ENCODE data around the gene FTO. TPM values are rescaled to one million over a fixed set of nuclear protein-coding genes. Genes with fewer than 3 reads are reported as not detected.

The FTO gene
- total RNA-seq, 1 donor from 2014 or later = 110 TPM

DNA sequence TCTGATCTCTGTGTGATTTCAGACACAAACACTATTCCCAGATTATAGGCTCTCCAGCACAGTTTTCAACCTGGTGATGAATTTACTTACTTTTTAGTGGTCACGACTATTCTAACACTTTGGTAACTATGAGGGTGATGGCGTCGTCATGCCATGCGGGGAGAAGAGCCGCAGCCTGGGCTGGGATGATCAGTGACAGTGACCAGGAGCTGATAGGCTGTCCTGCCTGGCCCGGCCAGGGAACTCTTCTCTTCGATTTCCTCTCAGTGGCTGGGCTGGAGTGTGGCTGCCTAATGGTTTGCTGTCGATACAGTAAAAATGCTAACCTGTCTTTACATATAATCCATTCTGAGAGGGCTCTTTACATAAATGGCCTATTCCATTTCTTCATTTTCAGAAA is 469.5 kb downstream of the FTO start:
- H3K4me1 ChIP-seq = peaks cover 46% of the 10 kb centered on the region

DNA sequence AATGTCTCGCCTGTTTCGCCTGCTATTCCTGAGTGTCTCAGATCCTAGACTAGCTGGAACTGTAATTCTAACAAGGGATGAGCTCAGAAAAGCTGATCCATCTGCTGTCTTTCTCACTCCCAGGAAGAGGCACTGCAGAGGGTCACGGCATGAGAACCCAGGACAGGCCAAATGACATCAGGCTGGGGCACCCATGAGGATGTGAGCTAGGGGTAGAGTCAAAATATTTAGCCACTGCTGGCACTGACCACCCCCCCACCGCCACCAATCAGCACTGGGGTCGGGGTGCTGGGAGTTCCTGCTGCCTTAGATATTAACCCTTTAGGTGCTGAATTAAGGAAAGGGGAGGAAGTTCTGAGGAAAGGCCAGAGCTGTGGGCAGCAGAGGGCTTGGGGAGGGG is 470.2 kb downstream of the FTO start:
- Mint-ChIP-seq H3K4me3 (no peak overlapping the region), H3K4me1 (peaks cover 73% of the 10 kb centered on the region), H3K9me3 (no peaks in the 10 kb centered on the region), H3K36me3 (no peaks in the 10 kb centered on the region), H3K27ac (no peak overlapping the region), H3K27me3 (ENCODE audit: insufficient read depth, low read depth) (peaks cover 5% of the 10 kb centered on the region)
- DNase-seq (ENCODE audit: low spot score) = peak; percentile 12
- Histone ChIP-seq H3K9me3 (ENCODE audit: low read depth) (no peaks in the 10 kb centered on the region), H3F3A (ENCODE audit: low read depth) (no peaks in the 10 kb centered on the region), H3K9ac (no peak overlapping the region), H3K4me3 (no peak overlapping the region), H3K79me2 (ENCODE audit: low read depth) (no peaks in the 10 kb centered on the region), H3K36me3 (no peaks in the 10 kb centered on the region), H2AFZ (replicated peaks) (no peak overlapping the region), H3K27ac (no peak overlapping the region), H3K4me1 (peaks cover 52% of the 10 kb centered on the region), H4K20me1 (ENCODE audit: low read depth) (no peaks in the 10 kb centered on the region), H3K27me3 (peaks cover 14% of the 10 kb centered on the region), H3K4me2 (no peak overlapping the region)
- TF ChIP-seq, protein P1, sequence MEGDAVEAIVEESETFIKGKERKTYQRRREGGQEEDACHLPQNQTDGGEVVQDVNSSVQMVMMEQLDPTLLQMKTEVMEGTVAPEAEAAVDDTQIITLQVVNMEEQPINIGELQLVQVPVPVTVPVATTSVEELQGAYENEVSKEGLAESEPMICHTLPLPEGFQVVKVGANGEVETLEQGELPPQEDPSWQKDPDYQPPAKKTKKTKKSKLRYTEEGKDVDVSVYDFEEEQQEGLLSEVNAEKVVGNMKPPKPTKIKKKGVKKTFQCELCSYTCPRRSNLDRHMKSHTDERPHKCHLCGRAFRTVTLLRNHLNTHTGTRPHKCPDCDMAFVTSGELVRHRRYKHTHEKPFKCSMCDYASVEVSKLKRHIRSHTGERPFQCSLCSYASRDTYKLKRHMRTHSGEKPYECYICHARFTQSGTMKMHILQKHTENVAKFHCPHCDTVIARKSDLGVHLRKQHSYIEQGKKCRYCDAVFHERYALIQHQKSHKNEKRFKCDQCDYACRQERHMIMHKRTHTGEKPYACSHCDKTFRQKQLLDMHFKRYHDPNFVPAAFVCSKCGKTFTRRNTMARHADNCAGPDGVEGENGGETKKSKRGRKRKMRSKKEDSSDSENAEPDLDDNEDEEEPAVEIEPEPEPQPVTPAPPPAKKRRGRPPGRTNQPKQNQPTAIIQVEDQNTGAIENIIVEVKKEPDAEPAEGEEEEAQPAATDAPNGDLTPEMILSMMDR (IDR thresholded peaks at IDR 0.05) = no peak
- TF ChIP-seq EZH2phosphoT487 (IDR thresholded peaks at IDR 0.05) = no peak
- no peak for TF ChIP-seq EZH2 (IDR thresholded peaks at IDR 0.05)

More for the DNA sequence above, 469.5 kb downstream of the FTO start:
- H3K79me2 ChIP-seq (ENCODE audit: low read depth) = no peaks in the 10 kb centered on the region
- DNase-seq (ENCODE audit: low spot score) = peak; percentile 13
- H3K27ac ChIP-seq = no peak overlapping the region
- Mint-ChIP-seq H3K4me3 (no peak overlapping the region), H3K4me1 (peaks cover 67% of the 10 kb centered on the region), H3K27me3 (ENCODE audit: insufficient read depth, low read depth) (peaks cover 6% of the 10 kb centered on the region), H3K27ac (no peak overlapping the region), H3K36me3 (no peaks in the 10 kb centered on the region), H3K9me3 (no peaks in the 10 kb centered on the region)
- no peaks in the 10 kb centered on the region for H4K20me1 ChIP-seq (ENCODE audit: low read depth)
- no peak overlapping the region for H3K4me2 ChIP-seq
- TF ChIP-seq EZH2 (IDR thresholded peaks at IDR 0.05) (no peak), EZH2phosphoT487 (IDR thresholded peaks at IDR 0.05) (no peak)
- TF ChIP-seq, protein P1 (IDR thresholded peaks at IDR 0.05) = no peak
- no peaks in the 10 kb centered on the region for H3K9me3 ChIP-seq (ENCODE audit: low read depth)
- H2AFZ ChIP-seq (replicated peaks) = no peak overlapping the region
- H3K9ac ChIP-seq = no peak overlapping the region
- H3K36me3 ChIP-seq = no peaks in the 10 kb centered on the region
- peaks cover 14% of the 10 kb centered on the region for H3K27me3 ChIP-seq
- H3K4me3 ChIP-seq = no peak overlapping the region
- no peaks in the 10 kb centered on the region for H3F3A ChIP-seq (ENCODE audit: low read depth)

DNA sequence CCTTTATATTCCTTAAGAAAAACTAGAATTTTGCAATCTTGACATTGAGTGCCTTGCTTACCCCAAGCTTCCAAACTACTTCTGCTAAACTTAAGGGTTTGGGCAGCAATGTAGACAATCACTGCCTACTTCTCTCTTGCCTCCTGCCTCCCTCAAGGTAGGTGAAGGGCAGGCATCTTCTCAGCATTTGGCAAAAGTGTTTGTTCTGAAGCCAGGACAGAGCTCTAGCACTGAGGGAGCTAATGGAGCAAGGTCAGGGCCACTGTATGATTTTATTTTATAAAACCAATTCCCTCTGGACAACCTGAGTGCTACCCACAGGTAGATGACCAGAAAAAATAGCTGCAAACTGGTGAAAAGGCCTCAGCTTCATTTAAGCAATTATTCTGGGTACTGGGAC is 470.8 kb downstream of the FTO start:
- no peak overlapping the region for H3K4me3 Mint-ChIP-seq
- Histone ChIP-seq H3F3A (ENCODE audit: low read depth) (no peaks in the 10 kb centered on the region), H3K36me3 (no peaks in the 10 kb centered on the region), H3K79me2 (ENCODE audit: low read depth) (no peaks in the 10 kb centered on the region), H3K4me1 (peaks cover 52% of the 10 kb centered on the region), H3K4me2 (no peak overlapping the region), H2AFZ (replicated peaks) (no peak overlapping the region), H3K9ac (no peak overlapping the region), H3K27ac (no peak overlapping the region), H3K9me3 (ENCODE audit: low read depth) (no peaks in the 10 kb centered on the region), H3K4me3 (no peak overlapping the region), H3K27me3 (peaks cover 14% of the 10 kb centered on the region), H4K20me1 (ENCODE audit: low read depth) (no peaks in the 10 kb centered on the region)
- no peaks in the 10 kb centered on the region for H3K36me3 Mint-ChIP-seq
- peaks cover 5% of the 10 kb centered on the region for H3K27me3 Mint-ChIP-seq (ENCODE audit: insufficient read depth, low read depth)
- H3K4me1 Mint-ChIP-seq = peaks cover 73% of the 10 kb centered on the region
- DNase-seq (ENCODE audit: low spot score) = no peak
- no peak overlapping the region for H3K27ac Mint-ChIP-seq
- H3K9me3 Mint-ChIP-seq = no peaks in the 10 kb centered on the region
- TF ChIP-seq EZH2phosphoT487 (IDR thresholded peaks at IDR 0.05) (no peak), EZH2 (IDR thresholded peaks at IDR 0.05) (no peak)
- TF ChIP-seq, protein P1 (IDR thresholded peaks at IDR 0.05) = no peak
